ENCODE data around the gene ZNF514.
"Not testable (repeated sequence)": the region's sequence is repeated elsewhere in the genome, so short reads cannot be mapped to it uniquely, and the experiment has no call there.

- not testable (repeated sequence) for TF ChIP-seq CTCF (IDR thresholded peaks at IDR 0.05; ENCODE audit: low read depth, low read length, missing input control); TAF1 (conservative IDR thresholded peaks at IDR 0.05); FOXA1 (IDR thresholded peaks at IDR 0.05); RAD21 (IDR thresholded peaks at IDR 0.05); JUND (IDR thresholded peaks at IDR 0.05); SP1 (IDR thresholded peaks at IDR 0.05); GABPA (IDR thresholded peaks at IDR 0.05 in 1 of 2, conservative IDR thresholded peaks at IDR 0.05 in 1 of 2); MAX (IDR thresholded peaks at IDR 0.05); YY1 (IDR thresholded peaks at IDR 0.05); EGR1 (IDR thresholded peaks at IDR 0.05; ENCODE audit: low read depth in 2 of 2)
- TF ChIP-seq, protein P1, sequence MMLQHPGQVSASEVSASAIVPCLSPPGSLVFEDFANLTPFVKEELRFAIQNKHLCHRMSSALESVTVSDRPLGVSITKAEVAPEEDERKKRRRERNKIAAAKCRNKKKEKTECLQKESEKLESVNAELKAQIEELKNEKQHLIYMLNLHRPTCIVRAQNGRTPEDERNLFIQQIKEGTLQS (IDR thresholded peaks at IDR 0.05) = not testable (repeated sequence)
- TF ChIP-seq, protein P2, sequence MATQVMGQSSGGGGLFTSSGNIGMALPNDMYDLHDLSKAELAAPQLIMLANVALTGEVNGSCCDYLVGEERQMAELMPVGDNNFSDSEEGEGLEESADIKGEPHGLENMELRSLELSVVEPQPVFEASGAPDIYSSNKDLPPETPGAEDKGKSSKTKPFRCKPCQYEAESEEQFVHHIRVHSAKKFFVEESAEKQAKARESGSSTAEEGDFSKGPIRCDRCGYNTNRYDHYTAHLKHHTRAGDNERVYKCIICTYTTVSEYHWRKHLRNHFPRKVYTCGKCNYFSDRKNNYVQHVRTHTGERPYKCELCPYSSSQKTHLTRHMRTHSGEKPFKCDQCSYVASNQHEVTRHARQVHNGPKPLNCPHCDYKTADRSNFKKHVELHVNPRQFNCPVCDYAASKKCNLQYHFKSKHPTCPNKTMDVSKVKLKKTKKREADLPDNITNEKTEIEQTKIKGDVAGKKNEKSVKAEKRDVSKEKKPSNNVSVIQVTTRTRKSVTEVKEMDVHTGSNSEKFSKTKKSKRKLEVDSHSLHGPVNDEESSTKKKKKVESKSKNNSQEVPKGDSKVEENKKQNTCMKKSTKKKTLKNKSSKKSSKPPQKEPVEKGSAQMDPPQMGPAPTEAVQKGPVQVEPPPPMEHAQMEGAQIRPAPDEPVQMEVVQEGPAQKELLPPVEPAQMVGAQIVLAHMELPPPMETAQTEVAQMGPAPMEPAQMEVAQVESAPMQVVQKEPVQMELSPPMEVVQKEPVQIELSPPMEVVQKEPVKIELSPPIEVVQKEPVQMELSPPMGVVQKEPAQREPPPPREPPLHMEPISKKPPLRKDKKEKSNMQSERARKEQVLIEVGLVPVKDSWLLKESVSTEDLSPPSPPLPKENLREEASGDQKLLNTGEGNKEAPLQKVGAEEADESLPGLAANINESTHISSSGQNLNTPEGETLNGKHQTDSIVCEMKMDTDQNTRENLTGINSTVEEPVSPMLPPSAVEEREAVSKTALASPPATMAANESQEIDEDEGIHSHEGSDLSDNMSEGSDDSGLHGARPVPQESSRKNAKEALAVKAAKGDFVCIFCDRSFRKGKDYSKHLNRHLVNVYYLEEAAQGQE (IDR thresholded peaks at IDR 0.05) = not testable (repeated sequence)
Measured at GRCh38 chr2:95098273-95098672, 61.4 kb downstream of the ZNF514 start.
